Measurements from ENCODE around the gene KITLG. TPM values are rescaled to one million over a fixed set of nuclear protein-coding genes. Genes with fewer than 3 reads are reported as not detected.

KITLG gene
- total and polyA plus RNA-seq, 2 donors (not counting 1 experiment from before 2014, with no cell fraction given): not detected

- TF ChIP-seq EZH2 (IDR thresholded peaks at IDR 0.05; ENCODE audit: borderline replicate concordance, insufficient read depth, low read depth, low read length, poor library complexity, severe bottlenecking) (no peak), CTCF (IDR thresholded peaks at IDR 0.05) (no peak)
- intact Hi-C loops (cut with micrococcal nuclease): no loop called here
- no peak overlapping the region for H3K4me3 Mint-ChIP-seq
- Histone ChIP-seq H3K4me2 (replicated peaks; ENCODE audit: low read depth, low read length, poor library complexity, severe bottlenecking) (no peak overlapping the region), H3K27me3 (replicated peaks in 1 of 4; ENCODE audit: control extremely low read depth in 1 of 4, control insufficient read depth in 3 of 4, insufficient read depth in 4 of 4, low read length in 3 of 4) (no peaks in the 10 kb centered on the region), H3K9ac (ENCODE audit: low read length) (no peak overlapping the region), H3K4me1 (ENCODE audit: control insufficient read depth in 2 of 2, insufficient read depth in 2 of 2, low read length in 2 of 2) (no peaks in the 10 kb centered on the region), H2AFZ (ENCODE audit: insufficient read depth, low read depth, low read length, poor library complexity, severe bottlenecking) (no peak overlapping the region), H3K4me3 (ENCODE audit: control extremely low read depth in 1 of 5, extremely low read depth in 1 of 5, insufficient read depth in 1 of 5, low read depth in 2 of 5, low read length in 4 of 5) (no peak overlapping the region), H3K9me3 (ENCODE audit: control extremely low read depth in 1 of 3, control insufficient read depth in 2 of 3, insufficient read depth in 1 of 3, low read length in 2 of 3) (no peaks in the 10 kb centered on the region), H3K79me2 (ENCODE audit: control insufficient read depth, insufficient read depth, low read length) (no peaks in the 10 kb centered on the region), H3K27ac (ENCODE audit: low read length in 2 of 2) (no peak overlapping the region), H3K36me3 (replicated peaks in 1 of 2; ENCODE audit: control extremely low read depth in 1 of 2, control insufficient read depth in 1 of 2, extremely low read depth in 1 of 2, insufficient read depth in 2 of 2, low read length in 1 of 2) (no peaks in the 10 kb centered on the region), H4K20me1 (ENCODE audit: control insufficient read depth, insufficient read depth, low read length, poor library complexity, severe bottlenecking) (no peaks in the 10 kb centered on the region)
- WGBS (ENCODE audit: insufficient coverage): 86% methylated on average over 3 of the region's 4 CpGs
- ChIA-PET CTCF (no interaction called here), POLR2A (no interaction called here)
- no peak overlapping the region for H3K27ac Mint-ChIP-seq
- no peak for ATAC-seq (ENCODE audit: low read depth)
- no peaks in the 10 kb centered on the region for H3K9me3 Mint-ChIP-seq (ENCODE audit: insufficient read depth)
- DNase-seq: no peak
- H3K27me3 Mint-ChIP-seq: no peaks in the 10 kb centered on the region
- H3K4me1 Mint-ChIP-seq: no peaks in the 10 kb centered on the region
Measured at GRCh38 chr12:88566430-88566829, 13.8 kb downstream of the KITLG start.

DNA sequence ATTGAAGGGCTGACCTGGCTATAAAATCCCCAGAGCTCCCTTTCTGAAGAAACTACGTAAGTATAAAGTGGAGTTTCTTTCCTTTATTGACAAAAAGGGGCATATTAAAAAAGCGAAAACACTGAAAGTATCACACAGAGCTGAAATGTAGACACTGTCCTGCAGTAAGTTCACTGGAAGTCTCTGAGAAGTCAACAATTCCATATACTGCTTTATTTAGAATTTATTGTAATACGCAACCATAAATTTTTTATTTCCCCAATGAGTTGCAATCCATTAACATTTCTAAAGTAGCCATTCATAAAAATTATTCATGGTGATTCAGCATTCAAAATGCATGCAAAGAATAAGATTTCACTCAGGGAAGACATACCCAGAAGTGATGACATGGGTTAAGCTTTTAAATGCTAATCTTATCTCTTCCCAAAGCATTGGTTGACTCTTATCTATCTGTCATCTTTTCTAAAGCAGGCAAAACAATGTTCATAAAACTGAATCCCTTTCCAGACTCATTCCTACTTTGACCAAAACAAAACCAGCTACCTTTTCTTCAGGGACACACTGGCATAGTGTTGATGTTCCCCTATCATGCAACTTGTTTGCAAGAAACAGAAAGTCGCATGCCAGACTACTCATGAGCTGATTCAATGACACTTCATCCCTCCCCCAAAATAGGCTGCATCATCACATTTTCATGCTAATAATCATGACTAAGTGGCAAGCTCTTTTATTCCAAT is 17.3 kb downstream of the KITLG start:
- no peaks in the 10 kb centered on the region for H3K9me3 ChIP-seq (ENCODE audit: control extremely low read depth in 1 of 3, control insufficient read depth in 2 of 3, insufficient read depth in 1 of 3, low read length in 2 of 3)
- no peaks in the 10 kb centered on the region for H3K36me3 ChIP-seq (replicated peaks in 1 of 2; ENCODE audit: control extremely low read depth in 1 of 2, control insufficient read depth in 1 of 2, extremely low read depth in 1 of 2, insufficient read depth in 2 of 2, low read length in 1 of 2)
- no peak overlapping the region for H3K4me3 ChIP-seq (ENCODE audit: control extremely low read depth in 1 of 5, extremely low read depth in 1 of 5, insufficient read depth in 1 of 5, low read depth in 2 of 5, low read length in 4 of 5)
- no peak overlapping the region for H3K4me2 ChIP-seq (replicated peaks; ENCODE audit: low read depth, low read length, poor library complexity, severe bottlenecking)
- no peak overlapping the region for H2AFZ ChIP-seq (ENCODE audit: insufficient read depth, low read depth, low read length, poor library complexity, severe bottlenecking)
- ATAC-seq (ENCODE audit: low read depth) (no peak), DNase-seq (no peak)
- no peaks in the 10 kb centered on the region for H3K4me1 Mint-ChIP-seq
- no peaks in the 10 kb centered on the region for H3K27me3 Mint-ChIP-seq
- 92% methylated on average over 1 of the region's 4 CpGs for WGBS (ENCODE audit: insufficient coverage)
- no peak overlapping the region for H3K4me3 Mint-ChIP-seq
- intact Hi-C loops (cut with micrococcal nuclease): no loop called here
- no peak overlapping the region for H3K9ac ChIP-seq (ENCODE audit: low read length)
- no peaks in the 10 kb centered on the region for H4K20me1 ChIP-seq (ENCODE audit: control insufficient read depth, insufficient read depth, low read length, poor library complexity, severe bottlenecking)
- no peak for TF ChIP-seq EZH2 (IDR thresholded peaks at IDR 0.05; ENCODE audit: borderline replicate concordance, insufficient read depth, low read depth, low read length, poor library complexity, severe bottlenecking)
- no peak for TF ChIP-seq CTCF (IDR thresholded peaks at IDR 0.05)
- H3K27ac ChIP-seq (ENCODE audit: low read length in 2 of 2): no peak overlapping the region
- POLR2A ChIA-PET: no interaction called here
- no peaks in the 10 kb centered on the region for H3K4me1 ChIP-seq (ENCODE audit: control insufficient read depth in 2 of 2, insufficient read depth in 2 of 2, low read length in 2 of 2)
- no peaks in the 10 kb centered on the region for H3K9me3 Mint-ChIP-seq (ENCODE audit: insufficient read depth)
- no peak overlapping the region for H3K27ac Mint-ChIP-seq
- CTCF ChIA-PET: no interaction called here
- H3K79me2 ChIP-seq (ENCODE audit: control insufficient read depth, insufficient read depth, low read length): no peaks in the 10 kb centered on the region
- H3K27me3 ChIP-seq (replicated peaks in 1 of 4; ENCODE audit: control extremely low read depth in 1 of 4, control insufficient read depth in 3 of 4, insufficient read depth in 4 of 4, low read length in 3 of 4): no peaks in the 10 kb centered on the region
